GM19372 (cell line): ENCODE results near the gene HLA-DRB5.
"Not testable (repeated sequence)": the region's sequence is repeated elsewhere in the genome, so short reads cannot be mapped to it uniquely, and the experiment has no call there.

ENCODE experiments used
- ATAC-seq: cut with Tn5 transposase; IDR thresholded peaks from one replicate; pipeline ENCODE4 v1.9.1; 2021; ENCODE audit warnings: mild to moderate bottlenecking, low read depth, moderate library complexity; ENCODE audit not compliant: unreplicated experiment

Gene HLA-DRB5

DNA sequence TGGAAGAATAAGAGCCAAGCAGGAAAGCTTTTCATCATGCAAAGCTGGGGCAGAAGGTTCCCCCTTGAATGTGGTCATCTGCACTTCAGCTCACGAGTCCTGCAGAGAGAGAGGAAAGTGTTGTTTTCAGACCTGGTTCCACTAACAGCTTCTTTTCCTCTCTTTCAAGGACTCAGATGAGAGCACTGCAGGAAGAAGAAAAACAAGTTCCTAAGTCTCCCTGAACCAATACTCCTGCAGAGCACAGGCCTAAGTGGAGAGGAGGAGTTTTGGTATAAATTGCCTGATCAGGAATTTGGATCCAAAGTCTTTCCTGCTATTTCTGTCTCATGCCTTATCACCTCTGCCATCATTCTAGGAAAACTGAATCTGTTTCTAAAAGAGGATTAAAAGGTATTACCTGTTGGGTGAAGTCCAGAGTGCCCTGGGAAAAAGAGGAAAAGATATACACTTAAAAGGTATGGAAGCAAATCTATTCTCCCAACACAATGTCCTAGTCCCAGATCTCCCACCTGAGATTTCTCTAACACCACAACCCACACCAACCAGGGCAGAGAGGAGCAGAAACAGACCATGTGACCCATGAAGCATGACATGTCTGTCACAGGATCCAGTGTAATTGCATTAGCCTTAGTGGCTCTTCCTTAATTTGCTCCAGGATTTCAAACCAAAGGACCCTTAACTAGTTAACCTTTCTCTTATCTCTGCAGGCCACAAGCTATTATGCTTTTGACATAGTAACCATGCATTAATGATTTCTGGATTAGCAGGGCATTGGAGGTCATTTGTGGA, 12.2 kb downstream of the HLA-DRB5 start:
- no peak for ATAC-seq

DNA sequence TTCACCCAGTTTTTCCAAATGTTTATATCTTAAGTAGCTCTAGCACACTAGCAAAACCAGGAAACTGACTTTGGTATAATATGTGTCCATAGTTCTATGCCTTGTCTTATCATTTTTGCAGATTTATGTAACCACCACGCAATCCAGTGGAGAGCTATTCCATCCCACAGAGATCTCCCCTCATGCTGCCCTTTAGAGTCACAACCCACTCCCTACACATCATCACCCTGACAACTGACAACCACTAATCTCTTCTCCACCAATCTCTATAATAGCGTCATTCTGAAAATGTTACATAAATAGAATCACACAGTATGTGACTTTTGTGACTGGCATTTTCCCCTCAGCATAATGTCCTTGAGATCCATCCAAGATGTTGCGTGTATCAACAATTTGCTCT, 29.1 kb downstream of the HLA-DRB5 start:
- no peak for ATAC-seq

- no peak for ATAC-seq
Measured at GRCh38 chr6:32492351-32492750, 37.7 kb downstream of the HLA-DRB5 start.

GRCh38 chr6:32491700-32492099, 38.4 kb downstream of the HLA-DRB5 start:
- ATAC-seq: no peak

DNA sequence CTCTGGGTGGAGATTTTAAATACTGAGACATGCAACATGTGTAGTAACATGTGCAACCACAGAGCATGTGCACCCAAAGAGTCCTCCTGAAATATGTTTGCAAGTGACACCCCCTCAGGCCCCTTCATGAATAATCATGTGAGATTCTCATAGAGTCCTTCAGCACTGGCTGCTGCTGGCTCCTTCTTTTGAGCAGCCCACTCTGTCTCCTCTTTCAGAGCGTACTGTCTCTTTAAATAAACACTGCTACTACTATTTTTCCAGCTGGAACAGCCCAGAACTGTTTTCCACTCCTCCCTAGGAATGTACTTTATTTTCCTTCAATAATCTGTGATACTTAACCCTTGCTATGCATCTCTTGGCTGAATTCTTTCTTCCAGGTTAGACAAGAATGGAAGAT, 42.0 kb downstream of the HLA-DRB5 start:
- ATAC-seq: no peak

- ATAC-seq: no peak
Measured at GRCh38 chr6:32484614-32484998, 45.5 kb downstream of the HLA-DRB5 start.

- no peak for ATAC-seq
Measured at GRCh38 chr6:32483968-32484613, 46.0 kb downstream of the HLA-DRB5 start.

DNA sequence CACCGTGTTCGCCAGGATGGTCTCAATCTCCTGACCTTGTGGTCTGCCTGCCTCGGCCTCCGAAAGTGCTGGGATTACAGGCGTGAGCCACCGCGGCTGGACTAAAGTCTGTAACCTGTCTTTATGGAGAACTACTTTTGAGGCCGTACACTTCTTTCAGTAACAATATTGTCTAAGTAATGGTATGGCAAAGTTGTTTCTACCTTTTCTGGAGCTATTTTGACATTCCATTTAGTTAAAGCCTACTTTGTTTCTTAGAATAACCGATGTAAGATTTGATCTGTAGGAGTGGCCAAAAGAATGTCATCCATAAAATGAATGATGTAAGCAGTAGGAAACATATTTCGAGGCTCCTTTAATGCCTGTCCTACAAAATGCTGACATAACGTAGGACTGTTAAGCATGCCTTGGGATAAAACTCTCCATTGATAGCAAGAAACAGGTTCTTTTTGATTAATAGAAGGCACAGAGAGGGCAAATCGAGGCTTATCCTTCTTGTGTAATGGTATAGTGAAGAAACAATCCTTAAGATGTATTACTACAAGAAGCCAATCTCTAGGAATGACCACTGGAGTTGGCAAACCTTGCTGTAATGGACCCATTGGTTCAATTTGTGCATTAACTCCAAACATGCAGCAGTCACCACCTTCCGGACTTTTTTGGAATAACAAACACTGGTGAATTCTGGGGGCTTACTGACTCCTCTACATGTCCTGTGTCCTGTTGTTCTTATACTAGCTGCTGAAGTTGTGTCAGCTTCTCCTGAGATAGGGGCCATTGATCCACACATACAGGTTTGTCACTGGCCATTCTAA, 54.5 kb downstream of the HLA-DRB5 start:
- ATAC-seq: no peak

GRCh38 chr6:32473376-32474348, 56.4 kb downstream of the HLA-DRB5 start:
- ATAC-seq: peak; percentile 81

GRCh38 chr6:32472781-32473375, 57.2 kb downstream of the HLA-DRB5 start:
- ATAC-seq: no peak

- not testable (repeated sequence) for ATAC-seq
Measured at GRCh38 chr6:32467743-32468503, 62.2 kb downstream of the HLA-DRB5 start.
